ENCODE results near the gene TMEM141.
"Not testable (repeated sequence)": the region's sequence is repeated elsewhere in the genome, so short reads cannot be mapped to it uniquely, and the experiment has no call there.

Gene TMEM141

GRCh38 chr9:136833381-136834048 lies 42.4 kb downstream of the TMEM141 start:
- DNase-seq (ENCODE audit: low spot score) = not testable (repeated sequence)

DNA sequence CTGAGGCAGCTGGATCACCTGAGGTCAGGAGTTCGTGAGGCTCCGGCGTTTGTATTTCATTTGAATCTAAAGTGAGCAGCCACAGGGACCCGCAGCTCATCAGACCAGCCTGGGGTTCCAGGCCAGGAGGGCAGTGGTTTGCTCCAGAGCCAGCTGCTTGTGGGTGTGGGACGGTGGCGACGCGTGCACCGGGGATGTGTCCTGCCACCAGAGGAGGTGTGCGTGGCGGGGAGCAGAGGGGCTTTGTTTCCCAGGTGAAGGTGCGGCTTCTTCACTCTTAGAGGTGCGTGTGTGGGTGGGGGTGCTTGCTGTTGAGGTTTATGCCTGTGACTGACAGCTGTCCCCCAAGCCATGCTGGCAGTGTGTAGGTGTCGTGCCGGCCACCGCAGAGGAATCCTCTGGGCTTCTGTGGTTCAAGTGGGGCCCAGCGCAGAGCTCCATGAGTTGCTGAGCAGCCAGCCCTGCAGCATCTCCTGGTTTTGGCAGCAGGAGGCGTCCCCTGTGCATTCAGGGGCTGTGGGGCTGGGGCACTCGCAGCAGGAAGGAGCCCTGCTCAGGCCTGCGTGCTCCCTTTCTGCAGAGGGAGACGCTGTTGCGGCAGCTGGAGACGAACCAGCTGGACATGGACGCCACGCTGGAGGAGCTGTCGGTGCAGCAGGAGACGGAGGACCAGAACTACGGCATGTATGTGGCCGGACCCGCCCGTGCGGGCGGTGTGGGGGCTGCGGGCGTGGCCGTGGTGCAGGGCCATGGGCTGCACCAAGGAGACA lies 44.2 kb downstream of the TMEM141 start:
- no peak for DNase-seq (ENCODE audit: low spot score)

DNA sequence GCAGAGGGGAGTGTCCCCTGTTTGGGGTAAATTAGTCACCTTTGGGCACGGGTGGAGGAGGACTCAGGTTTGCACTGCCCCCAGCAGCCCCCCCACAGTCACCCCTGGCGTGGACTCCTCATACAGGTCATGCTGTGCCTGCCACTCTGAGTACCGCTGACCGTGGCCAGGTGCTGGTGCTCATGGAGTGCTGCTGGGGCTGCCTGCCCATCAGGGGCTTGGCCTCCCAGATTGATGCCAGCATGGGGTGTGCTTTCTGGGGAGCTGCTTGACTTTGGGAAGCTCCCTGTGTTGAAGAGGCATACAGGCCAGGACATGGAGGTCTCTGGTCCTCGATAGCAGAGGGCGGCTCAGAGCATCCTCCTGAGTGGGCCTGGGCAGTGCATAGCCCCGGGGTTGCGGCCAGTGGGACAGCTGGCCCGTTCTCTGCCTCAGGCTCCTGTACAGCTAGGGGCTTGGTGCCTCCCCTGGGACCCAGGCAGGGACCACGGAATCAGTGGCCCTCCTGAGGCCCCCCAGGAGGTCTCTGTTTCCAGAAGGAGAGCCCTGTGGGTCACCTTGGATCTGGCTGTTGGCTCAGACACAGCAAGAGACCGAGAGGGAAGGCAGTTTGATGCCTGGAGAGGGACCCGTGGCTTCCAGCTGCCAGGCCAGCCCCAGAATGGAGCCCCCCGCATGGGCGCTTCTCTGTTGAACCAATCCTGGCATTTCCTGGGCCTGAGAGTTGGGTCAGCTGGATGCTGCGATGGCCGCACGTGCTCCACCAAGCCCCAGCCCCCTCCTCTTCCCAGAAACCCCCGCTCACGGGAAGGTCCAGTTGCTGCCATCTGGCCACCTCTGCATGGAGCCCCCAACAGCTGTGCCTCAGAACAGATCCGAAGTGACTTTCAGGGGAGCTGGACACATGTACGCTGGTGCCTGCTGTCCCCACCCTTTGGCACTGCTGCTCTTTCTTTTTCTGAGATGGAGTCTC lies 45.1 kb downstream of the TMEM141 start:
- no peak for DNase-seq (ENCODE audit: low spot score)

GRCh38 chr9:136837146-136837855 lies 46.2 kb downstream of the TMEM141 start:
- no peak for DNase-seq (ENCODE audit: low spot score)

- not testable (repeated sequence) for DNase-seq (ENCODE audit: low spot score)
These were observed 46.7 kb downstream of the TMEM141 start for GRCh38 chr9:136837856-136838277.

GRCh38 chr9:136838314-136839228 lies 47.4 kb downstream of the TMEM141 start:
- DNase-seq (ENCODE audit: low spot score) = no peak

DNA sequence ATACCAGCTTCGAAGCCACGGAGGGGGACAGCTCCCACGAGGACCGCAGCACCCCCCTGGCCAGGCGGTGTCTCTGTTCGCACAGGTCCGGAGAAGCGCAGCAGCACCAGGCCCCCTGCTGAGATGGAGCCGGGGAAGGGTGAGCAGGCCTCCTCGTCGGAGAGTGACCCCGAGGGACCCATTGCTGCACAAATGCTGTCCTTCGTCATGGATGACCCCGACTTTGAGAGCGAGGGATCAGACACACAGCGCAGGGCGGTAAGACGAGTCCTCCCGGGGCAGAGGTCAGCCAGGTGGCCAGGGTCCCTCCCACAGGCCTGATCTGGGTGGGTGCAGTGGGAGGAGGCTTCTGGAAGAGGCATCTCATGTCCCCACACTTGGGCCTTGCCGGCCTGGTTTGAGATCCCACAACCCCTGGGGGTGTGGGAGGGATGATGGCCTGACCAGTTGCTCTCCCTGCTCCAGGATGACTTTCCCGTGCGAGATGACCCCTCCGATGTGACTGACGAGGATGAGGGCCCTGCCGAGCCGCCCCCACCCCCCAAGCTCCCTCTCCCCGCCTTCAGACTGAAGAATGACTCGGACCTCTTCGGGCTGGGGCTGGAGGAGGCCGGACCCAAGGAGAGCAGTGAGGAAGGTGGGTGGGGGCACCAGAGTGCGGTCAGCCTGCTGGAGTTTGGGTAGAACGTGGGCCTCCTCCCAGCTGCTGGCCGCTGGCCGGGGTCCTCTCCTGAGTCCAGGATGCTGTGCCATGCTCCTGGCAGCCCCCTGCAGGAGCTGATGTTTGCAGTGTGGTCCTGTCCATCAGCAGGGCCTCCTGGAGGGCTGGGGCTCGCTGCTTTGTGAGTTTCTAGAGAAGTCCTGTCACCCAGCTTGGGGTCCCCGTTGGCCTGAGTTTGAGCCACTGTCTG lies 48.3 kb downstream of the TMEM141 start:
- no peak for DNase-seq (ENCODE audit: low spot score)

GRCh38 chr9:136840140-136840876 lies 49.2 kb downstream of the TMEM141 start:
- no peak for DNase-seq (ENCODE audit: low spot score)

DNA sequence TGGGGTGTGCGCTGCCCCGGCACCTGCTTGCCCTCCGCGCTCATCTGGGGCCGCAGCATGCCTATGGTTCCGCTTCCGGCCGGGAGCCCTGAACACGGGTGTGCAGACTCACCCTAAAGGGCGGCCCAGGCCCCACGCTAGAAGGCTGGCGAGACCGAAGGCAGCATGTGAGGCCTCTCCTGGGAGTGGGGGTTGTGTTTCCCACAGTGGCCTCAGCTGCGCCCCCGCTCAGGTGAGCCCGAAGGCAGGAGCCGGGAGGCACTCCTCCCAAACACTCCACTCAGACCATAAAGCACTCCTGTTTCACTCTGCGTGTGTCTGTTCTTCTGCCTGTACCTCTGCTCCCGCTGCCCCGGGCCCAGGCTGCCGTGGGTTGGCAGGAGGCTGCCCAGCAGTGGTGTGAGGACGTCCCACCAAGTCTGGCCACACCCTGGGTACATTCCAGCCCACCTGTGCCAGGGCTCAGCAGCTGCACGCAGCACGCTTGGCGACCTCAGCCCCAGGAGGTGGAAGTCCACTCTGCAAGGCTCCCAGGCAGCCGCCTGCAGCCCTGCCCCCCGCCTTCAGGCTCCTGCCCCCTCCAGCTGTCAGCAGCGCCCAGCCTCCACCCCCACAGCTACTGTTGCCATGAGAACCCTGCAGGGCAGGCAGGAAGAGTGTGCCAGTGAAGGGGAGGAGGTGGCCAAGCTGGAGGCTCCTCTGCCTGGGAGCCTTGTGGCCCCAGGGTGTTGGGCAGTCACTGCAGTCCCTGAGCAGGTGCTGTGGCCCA lies 49.9 kb downstream of the TMEM141 start:
- DNase-seq (ENCODE audit: low spot score) = no peak

GRCh38 chr9:136841646-136842379 lies 50.7 kb downstream of the TMEM141 start:
- not testable (repeated sequence) for DNase-seq (ENCODE audit: low spot score)

GRCh38 chr9:136842380-136842948 lies 51.3 kb downstream of the TMEM141 start, which contains the start of gene AJM1:
Gene AJM1 (plus strand): TSS chr9:136842478. CDS start chr9:136844415, 1,937 bp downstream.
- DNase-seq (ENCODE audit: low spot score) = peak; percentile 90
